Spleen (tissue), 11 donors: ENCODE data around the gene DHX34. TPM values are rescaled to one million over a fixed set of nuclear protein-coding genes. Genes with fewer than 3 reads are reported as not detected.

Experiments used
- DNase-seq: peaks from one replicate; pipeline ENCODE4 v3.0.0-alpha.2; 2020
- H3K27ac ChIP-seq, 8 donors: fragments of 200-600 bp; sonication (generic) in 7 of 8; 1 replicate in 4 of 8; 2 replicates in 4 of 8; pipeline versions ENCODE4 v1.5.0 to v1.8.0; 2016 to 2021; ENCODE audit warnings: inconsistent platforms in 4 of 8, mild to moderate bottlenecking in 4 of 8, moderate library complexity in 1 of 8
- H3K27me3 ChIP-seq, 7 donors: fragments of 200-600 bp; sonication (generic) in 6 of 7; replicated peaks in 1 of 7; 1 replicate in 4 of 7; 2 replicates in 3 of 7; pipeline versions ENCODE4 v1.5.0 to v1.8.0; 2016 to 2021; ENCODE audit warnings: inconsistent platforms in 3 of 7, mild to moderate bottlenecking in 1 of 7
- H3K36me3 ChIP-seq, 6 donors: fragments of 200-600 bp; sonication (generic) in 5 of 6; 1 replicate in 4 of 6; 2 replicates in 2 of 6; pipeline versions ENCODE4 v1.5.0 to v1.8.0; 2016 to 2021; ENCODE audit warnings: inconsistent platforms in 2 of 6
- H3K4me1 ChIP-seq, 6 donors: fragments of 200-600 bp; sonication (generic) in 5 of 6; 1 replicate in 3 of 6; 2 replicates in 3 of 6; pipeline versions ENCODE4 v1.5.0 to v1.8.0; 2016 to 2021; ENCODE audit warnings: inconsistent platforms in 3 of 6
- H3K4me3 ChIP-seq, 8 donors: fragments of 200-600 bp; sonication (generic) in 7 of 8; 1 replicate in 4 of 8; 2 replicates in 4 of 8; pipeline versions ENCODE4 v1.5.0 to v1.8.0; 2016 to 2021; ENCODE audit warnings: inconsistent platforms in 4 of 8, mild to moderate bottlenecking in 4 of 8, moderate library complexity in 2 of 8
- H3K9me3 ChIP-seq, 8 donors: fragments of 200-600 bp; sonication (generic) in 7 of 8; 1 replicate in 4 of 8; 2 replicates in 4 of 8; pipeline versions ENCODE4 v1.5.0 to v1.8.0; 2016 to 2021; ENCODE audit warnings: inconsistent platforms in 4 of 8
- CTCF ChIP-seq, 11 experiments: fragments of 200-600 bp in 7 of 11; fragments of 450-650 bp in 4 of 11; sonication (generic) in 4 of 11; IDR thresholded peaks in 8 of 11; conservative IDR thresholded peaks in 3 of 11; 1 replicate in 7 of 11; 2 replicates in 4 of 11; pipeline versions ENCODE4 v1.4.0 to v1.8.0; 2016 to 2021; ENCODE audit warnings: antibody characterized with exemption in 11 of 11, inconsistent platforms in 4 of 11, mild to moderate bottlenecking in 1 of 11
- POLR2A ChIP-seq, 3 donors: fragments of 450-650 bp; IDR thresholded peaks; one replicate each; pipeline ENCODE4 v1.5.1; 2017; ENCODE audit warnings: antibody characterized with exemption in 3 of 3, mild to moderate bottlenecking in 1 of 3
- POLR2AphosphoS5 ChIP-seq, 3 donors: sonication (generic); formaldehyde crosslinking; IDR thresholded peaks; one replicate each; pipeline ENCODE4 v1.5.1; 2017; ENCODE audit warnings: antibody characterized with exemption in 3 of 3
- WGBS, 5 donors: extraction: QIAGEN DNeasy Blood & Tissue Kit in 3 of 5; methylation state at CpG; one replicate each; pipeline versions ENCODE4 v1.1.5 to v1.1.7; 2013 to 2018; 5-methylcytosine and 5-hydroxymethylcytosine counted together
- intact Hi-C: fragments of 100-400 bp; cut with DNase I; formaldehyde crosslinking; loops from one replicate; pipeline ENCODE4 v1.15.0; 2023; ENCODE audit warnings: low total_unique reads
- polyA plus RNA-seq, 3 donors: library from polyadenylated mRNA; stranded (reverse); fragments of 200-250 nt; gene quantifications; one replicate each; pipeline ENCODE4 v1.2.1, GENCODE V29; 2013
- total RNA-seq, 7 donors: library from RNA; depleted of rRNA in 3 of 7; stranded (reverse); fragments of >200 nt in 3 of 7; fragmentation: NEBNext Ultra II Directional in 4 of 7; extraction: Animal tissue kit (Norgen Biotek cat#: 25700) in 4 of 7; gene quantifications; one replicate each; pipeline versions ENCODE4 v1.1.0 to v1.2.1, GENCODE V29; 2016 to 2021
- donor health status: healthy with polysubstance abuse.
- donor health status: DM: no; HTN: no; CAD: no; lungs with moderate emphysema.
- donor health status: DM: no; HTN: no; CAD: no.
- donor health status: Bipolar disorder and iron deficiency.
- donor health status: healthy.
- donor health status: DM: no; HTN: no; CAD: no.
- donor health status: DM: yes; HTN: yes; CAD: no.

The DHX34 gene
- total and polyA plus RNA-seq, 10 donors, result 8.4 to 34.8 (median 22.5) TPM

DNA sequence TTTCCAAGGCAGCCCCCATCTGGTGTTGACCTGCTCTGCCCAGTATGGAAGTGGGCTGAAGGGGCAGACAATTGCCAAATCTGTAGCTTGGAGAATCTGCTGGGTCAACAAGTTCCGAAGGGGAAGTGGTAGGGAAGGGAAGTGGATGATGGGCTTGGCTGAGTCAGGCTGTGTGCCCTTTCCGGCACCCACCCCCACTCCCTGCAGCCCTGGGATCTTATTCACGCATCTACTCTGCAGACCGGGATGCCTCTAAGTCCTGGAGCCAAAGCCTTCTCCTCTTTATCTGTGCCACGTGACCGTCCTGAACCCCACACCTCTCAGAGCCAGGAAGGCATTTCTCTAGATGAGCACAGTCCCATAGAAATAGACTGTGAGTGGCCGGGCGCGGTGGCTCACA, 24.6 kb upstream of the DHX34 start:
- peak overlapping the region in 7 of 8 donors; percentile 54 to 86 (median 80) for H3K27ac ChIP-seq
- peaks cover 0 to 29% (median 8%) of the 10 kb centered on the region in 6 donors for H3K4me1 ChIP-seq
- peak overlapping the region in 1 of 8 donors; percentile 55 for H3K4me3 ChIP-seq
- peaks cover 0 to 5% (median 0%) of the 10 kb centered on the region in 8 donors for H3K9me3 ChIP-seq
- TF ChIP-seq POLR2AphosphoS5 (IDR thresholded peaks at IDR 0.05), result peak in 2 of 3 donors; percentile 60 to 91
- no peak for TF ChIP-seq CTCF (IDR thresholded peaks at IDR 0.05 in 8 of 11, conservative IDR thresholded peaks at IDR 0.05 in 3 of 11)
- peak; percentile 84 for DNase-seq
- peaks cover 0 to 37% (median 6%) of the 10 kb centered on the region in 7 donors for H3K27me3 ChIP-seq
- 30 to 45% (median 36%) methylated on average over 9 of the region's 9 CpGs for WGBS, 5 donors
- peaks cover 0 to 23% (median 2%) of the 10 kb centered on the region in 6 donors for H3K36me3 ChIP-seq
- intact Hi-C loops, result no loop called here

- Histone ChIP-seq H3K36me3 (no peaks in the 10 kb centered on the region), H3K27me3 (peaks cover 0 to 5% (median 0%) of the 10 kb centered on the region in 7 donors), H3K4me1 (peaks cover 0 to 41% (median 10%) of the 10 kb centered on the region in 6 donors), H3K4me3 (peak overlapping the region in 1 of 8 donors; percentile 39), H3K9me3 (no peaks in the 10 kb centered on the region), H3K27ac (peak overlapping the region; percentile 40 to 89 (median 82))
- 17 to 31% (median 21%) methylated on average over 9 of the region's 9 CpGs for WGBS, 5 donors
- DNase-seq, result no peak
- intact Hi-C loops, result no loop called here
- TF ChIP-seq CTCF (IDR thresholded peaks at IDR 0.05 in 8 of 11, conservative IDR thresholded peaks at IDR 0.05 in 3 of 11) (no peak), POLR2A (IDR thresholded peaks at IDR 0.05) (peak in 1 of 3 donors; percentile 37), POLR2AphosphoS5 (IDR thresholded peaks at IDR 0.05) (peak in 2 of 3 donors; percentile 61 to 76)
Measured at GRCh38 chr19:47330466-47330869, 18.6 kb upstream of the DHX34 start.

DNA sequence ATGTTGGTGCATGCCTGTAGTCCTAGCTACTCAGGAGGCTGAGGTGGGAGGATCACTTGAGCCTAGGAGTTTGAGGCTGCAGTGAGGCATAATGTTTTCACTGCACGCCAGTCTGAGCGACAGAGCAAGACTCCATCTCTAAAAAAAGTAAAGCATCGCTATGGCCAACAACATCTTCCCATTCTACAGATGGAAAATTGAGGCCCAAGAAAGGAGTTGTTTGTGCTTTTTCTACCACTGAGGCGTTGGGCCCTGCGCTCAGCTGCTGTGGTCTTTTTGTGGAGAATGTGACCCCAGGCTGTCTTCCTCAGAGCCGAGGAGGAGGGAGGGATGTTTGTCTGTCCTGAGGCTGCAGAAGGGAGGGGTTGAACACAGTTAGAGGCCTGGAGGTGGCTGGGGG, 17.6 kb upstream of the DHX34 start:
- Histone ChIP-seq H3K27ac (peak overlapping the region in 6 of 8 donors; percentile 78 to 89 (median 84)), H3K27me3 (peaks cover 0 to 5% (median 0%) of the 10 kb centered on the region in 7 donors), H3K9me3 (no peaks in the 10 kb centered on the region), H3K4me1 (peaks cover 0 to 51% (median 17%) of the 10 kb centered on the region in 6 donors), H3K36me3 (no peaks in the 10 kb centered on the region), H3K4me3 (no peak overlapping the region)
- intact Hi-C loops, result no loop called here
- 82 to 91% (median 88%) methylated on average over 6 of the region's 6 CpGs for whole genome bisulfite sequencing, 5 donors
- no peak for DNase-seq
- TF ChIP-seq POLR2A (IDR thresholded peaks at IDR 0.05), result no peak
- TF ChIP-seq POLR2AphosphoS5 (IDR thresholded peaks at IDR 0.05), result no peak
- TF ChIP-seq CTCF (IDR thresholded peaks at IDR 0.05 in 8 of 11, conservative IDR thresholded peaks at IDR 0.05 in 3 of 11), result no peak

GRCh38 chr19:47331931-47332547, 17.1 kb upstream of the DHX34 start, which contains the start of gene C5AR2:
C5AR2 (plus strand) TSS chr19:47332175; CDS start chr19:47340800, 8,625 bp downstream.
- TF ChIP-seq POLR2A (IDR thresholded peaks at IDR 0.05), result no peak
- TF ChIP-seq POLR2AphosphoS5 (IDR thresholded peaks at IDR 0.05), result peak; percentile 43 to 73 (median 51)
- Histone ChIP-seq H3K27ac (peak within 1 kb of the TSS; percentile 40 to 89 (median 82)), H3K9me3 (no peaks in the 10 kb centered on the region), H3K36me3 (no peaks in the 10 kb centered on the region), H3K27me3 (peaks cover 0 to 5% (median 0%) of the 10 kb centered on the region in 7 donors), H3K4me3 (peak within 1 kb of the TSS in 2 of 8 donors; percentile 13 to 50), H3K4me1 (peaks cover 0 to 56% (median 23%) of the 10 kb centered on the region in 6 donors)
- 58 to 73% (median 67%) methylated on average over 18 of the region's 18 CpGs for WGBS, 5 donors
- intact Hi-C loops, result no loop called here
- DNase-seq, result no peak
